GM20431 (cell line): ENCODE results near the gene TNNI3.
"Not testable (repeated sequence)": the region's sequence is repeated elsewhere in the genome, so short reads cannot be mapped to it uniquely, and the experiment has no call there.

Experiments used
- in situ Hi-C: fragments of 300-500 bp; cut with MseI, MboI; formaldehyde crosslinking; loops from one replicate; pipeline ENCODE4 v1.15.0; 2020; ENCODE audit warnings: low sequenced_read_pairs; ENCODE audit not compliant: unreplicated experiment

The TNNI3 gene

DNA sequence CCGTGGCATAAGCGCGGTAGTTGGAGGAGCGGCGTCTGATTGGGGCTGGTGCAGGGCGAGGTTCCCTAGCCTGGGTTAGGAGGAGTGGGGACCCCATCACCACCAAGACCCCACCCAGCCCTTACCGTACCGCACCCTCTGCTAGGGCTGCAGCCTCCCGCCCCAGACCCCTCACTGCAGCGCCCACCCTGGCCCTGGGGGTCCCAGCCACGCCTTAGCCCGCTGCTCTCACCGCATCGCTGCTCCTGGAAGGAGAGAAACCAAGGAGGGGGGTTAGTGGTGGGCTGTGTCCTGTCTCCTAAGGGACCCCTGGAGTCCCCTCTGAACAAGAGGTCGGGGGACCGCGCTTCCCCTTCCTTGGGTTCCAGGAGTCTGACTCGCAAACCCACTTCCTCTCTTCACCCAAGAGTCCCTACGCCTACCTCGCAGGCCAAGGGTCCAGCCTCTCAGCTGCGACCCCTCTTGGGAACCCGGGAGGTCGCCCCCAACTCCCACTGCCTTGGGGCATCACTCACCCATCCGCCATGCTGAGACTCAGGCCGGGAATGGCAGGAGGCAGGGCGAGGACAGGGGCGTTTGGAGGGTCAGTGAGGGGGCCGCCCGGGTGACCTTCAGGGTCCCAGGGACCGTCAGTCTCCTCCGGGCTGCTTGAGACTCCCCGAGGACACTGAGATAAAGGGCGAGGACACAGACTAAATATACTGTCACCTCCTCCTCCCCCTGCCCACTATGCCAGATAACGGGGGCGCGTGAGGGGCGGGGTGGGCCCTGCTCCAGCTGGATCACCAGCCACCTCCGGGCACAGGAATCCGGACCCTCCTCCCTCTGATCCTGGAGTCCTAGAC lies at the start of gene TNNI3:
Gene TNNI3, minus strand, starts transcription at position 669 of the 845 bp plus-strand sequence. Its CDS starts 143 bp downstream, at position 526.
- in situ Hi-C loops, result no loop called here

DNA sequence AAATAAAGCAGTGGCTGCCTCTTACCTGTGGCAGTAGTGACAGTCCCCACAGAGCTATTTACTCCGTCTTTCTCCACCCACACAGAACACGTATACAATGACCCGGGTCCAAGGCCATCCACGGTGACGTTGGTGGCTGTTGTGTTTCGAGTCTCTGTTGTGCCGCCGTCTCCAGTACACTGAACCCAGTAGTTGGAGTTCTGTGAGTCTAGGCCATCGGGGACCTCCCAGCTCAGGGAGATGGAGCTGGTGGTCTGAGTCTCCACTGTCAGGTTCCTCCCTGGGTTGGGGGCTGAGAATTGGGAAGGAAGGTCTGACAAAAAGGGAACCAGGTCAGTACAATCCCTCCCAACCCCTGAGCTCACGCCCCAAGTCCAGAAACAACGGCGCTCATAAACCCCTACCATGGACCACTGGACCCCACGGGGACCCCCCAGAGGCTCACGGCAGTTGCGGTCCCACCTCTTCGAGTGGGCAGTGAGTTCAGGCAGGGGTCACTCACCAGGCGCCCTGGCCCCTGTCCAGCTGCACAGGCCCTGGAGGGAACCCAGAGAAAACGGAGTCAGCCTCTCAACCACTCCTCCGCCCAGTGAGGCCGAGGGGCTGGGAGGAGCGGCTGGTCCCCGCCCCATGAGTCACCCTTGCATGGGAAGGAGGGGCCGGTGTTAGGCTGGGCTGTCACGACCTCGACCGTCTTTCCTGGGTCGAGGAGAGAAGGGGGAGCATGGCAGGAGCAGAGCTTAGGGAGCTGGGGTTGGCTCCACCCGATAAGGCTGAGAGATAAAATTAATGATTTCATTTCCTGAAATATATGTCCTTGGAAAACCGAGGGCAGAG lies 49.4 kb upstream of the TNNI3 start:
- in situ Hi-C loops, result no loop called here

DNA sequence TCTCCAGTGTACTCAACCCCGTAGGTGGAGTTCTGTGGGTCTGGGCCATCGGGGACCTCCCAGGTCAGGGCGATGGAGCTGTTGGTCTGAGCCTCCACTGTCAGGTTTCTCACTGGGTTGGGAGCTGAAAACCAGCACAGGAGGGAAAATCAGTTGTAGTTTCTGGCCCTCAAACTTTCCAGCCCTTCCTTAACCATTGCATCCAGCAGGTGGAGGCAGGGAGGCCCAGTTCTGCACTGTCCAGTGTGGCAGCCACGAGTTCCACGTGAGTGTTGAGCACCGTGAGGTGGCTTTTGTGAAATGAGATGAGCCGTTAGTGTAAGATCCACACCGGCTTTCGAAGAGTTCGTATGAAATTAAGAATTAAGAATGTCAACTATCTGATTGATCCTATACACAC lies 44.7 kb upstream of the TNNI3 start:
- in situ Hi-C loops, result not testable (repeated sequence)

DNA sequence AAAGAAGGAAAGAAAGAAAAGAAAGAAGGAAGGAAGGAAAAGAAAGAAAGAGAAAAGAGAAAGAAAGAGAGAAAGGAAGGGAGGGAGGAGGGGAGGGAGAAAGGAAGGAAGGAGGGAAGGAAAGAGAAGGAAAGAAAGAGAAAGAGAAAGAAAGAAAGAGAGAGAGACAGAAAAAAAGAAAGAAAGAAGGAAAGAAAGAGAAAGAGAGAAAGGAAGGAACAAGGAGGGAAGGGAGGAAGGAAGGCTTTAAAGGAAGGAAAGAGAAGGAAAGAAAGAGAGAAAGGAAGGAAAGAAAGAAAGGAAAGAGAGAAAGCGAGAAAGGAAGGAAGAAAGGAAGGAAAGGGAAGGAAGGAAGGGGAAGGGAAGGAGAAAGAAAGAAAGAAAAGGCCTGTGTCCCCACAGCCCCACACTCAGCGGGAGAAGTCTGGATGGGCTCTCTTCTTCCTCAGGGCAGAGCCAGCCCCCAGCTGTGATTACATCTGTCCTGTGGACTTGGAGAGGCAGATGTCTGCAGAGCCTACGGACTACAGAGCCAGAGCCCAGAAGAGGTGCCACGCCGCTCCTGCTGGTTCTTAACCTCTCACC lies 42.2 kb upstream of the TNNI3 start:
- in situ Hi-C loops, result no loop called here

DNA sequence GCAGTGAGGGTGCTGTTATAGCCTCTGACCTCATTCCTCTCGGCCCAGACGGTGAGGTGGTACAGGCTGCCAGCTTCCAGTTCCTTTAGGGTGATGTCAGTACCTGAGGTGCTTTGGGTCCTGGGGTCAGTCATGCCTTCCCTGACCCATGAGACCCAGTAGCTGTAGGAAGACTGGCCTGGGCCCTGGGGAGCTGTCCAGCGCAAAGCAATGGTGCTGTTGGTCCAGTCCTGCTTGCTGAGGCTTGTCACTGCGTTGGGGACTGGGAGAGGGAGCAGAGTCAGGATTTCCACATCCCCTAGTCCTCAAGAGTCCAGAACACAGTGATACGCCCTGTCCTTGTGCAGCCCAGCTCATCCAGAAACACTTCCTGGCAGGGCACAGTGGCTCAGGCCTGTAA lies 41.1 kb upstream of the TNNI3 start:
- in situ Hi-C loops, result no loop called here

DNA sequence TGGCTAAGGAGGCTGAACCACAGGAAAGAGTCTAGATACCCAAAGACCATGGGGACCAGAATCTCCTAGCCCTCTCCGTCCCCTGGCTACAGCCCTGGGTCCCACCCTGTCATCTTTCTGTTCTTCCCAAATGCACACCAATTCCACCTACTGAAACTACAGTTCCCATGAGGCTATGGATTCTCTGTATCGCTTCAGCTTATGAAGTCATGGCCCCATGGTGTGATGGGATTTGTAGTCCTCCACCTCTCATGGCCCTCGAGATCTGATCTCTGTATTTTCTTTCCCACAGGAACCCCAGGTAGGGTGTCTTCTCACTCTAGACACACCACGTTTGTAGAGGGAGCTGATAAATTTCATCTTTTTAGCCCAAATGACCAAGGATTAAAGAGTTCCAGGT lies 40.0 kb upstream of the TNNI3 start:
- in situ Hi-C loops, result no loop called here

GRCh38 chr19:55196803-55197202 lies 39.3 kb upstream of the TNNI3 start:
- in situ Hi-C loops, result no loop called here

GRCh38 chr19:55193481-55193880 lies 35.9 kb upstream of the TNNI3 start:
- in situ Hi-C loops, result no loop called here

GRCh38 chr19:55189403-55189835 lies 31.9 kb upstream of the TNNI3 start:
- in situ Hi-C loops, result no loop called here

DNA sequence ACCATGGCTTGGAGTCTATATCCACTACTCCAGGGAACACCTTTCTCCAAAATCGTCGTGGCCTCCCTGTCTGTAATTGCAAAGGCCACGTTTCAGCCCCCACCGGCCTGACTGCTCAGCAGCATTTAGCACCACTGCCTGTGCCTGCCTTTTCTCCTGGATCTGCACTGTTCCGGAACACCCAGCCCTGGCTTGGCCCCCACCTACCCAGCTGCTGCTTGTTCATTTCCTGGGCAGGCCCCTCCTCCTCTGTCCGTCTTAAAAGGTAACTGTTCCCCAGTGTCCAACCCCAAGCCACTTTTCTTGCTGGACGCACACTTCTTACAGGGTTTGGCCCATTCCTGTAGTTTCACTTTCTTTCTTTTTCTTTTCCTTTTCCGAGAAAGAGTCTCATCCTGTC lies 31.1 kb upstream of the TNNI3 start:
- in situ Hi-C loops, result no loop called here

DNA sequence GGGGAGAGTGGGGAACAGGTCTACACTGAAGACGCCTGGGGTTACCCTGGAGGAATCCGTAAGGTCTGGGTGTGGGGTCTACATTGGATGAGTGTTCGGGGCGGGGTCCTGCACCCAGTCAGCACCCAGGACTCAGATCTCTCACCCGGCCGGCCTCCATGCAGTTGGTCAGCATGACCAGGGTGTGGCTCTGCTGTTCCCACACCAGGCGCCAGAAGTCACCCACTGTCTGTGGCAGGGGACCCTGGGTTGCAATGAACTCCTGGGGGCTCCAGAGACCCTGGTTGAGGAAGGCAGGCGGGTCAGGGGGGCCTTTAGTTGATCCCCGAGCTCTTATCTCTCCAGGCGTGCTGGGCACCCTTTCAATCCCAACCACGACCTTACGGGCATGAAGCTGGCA lies 28.5 kb upstream of the TNNI3 start:
- in situ Hi-C loops, result no loop called here

DNA sequence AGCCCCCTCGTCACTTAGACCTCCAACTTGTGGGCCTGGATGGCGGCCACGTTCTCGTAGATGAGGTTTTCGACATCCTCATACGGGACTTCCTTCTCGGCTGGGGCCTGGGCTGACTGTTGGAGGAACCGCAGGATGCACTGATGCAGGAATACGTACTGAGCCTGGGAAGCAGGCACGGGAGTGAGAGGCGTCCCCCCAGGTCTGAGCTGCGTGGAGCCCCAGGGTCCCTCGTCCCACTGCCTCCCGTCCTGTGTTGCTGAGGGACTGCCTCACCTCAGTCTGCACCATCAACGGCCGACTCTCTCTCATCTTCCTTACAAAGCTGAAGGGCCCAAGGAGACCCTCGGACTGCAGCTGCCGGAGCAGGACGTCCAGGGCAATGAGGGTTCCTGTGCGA lies 24.2 kb upstream of the TNNI3 start:
- in situ Hi-C loops, result no loop called here

- in situ Hi-C loops, result no loop called here
Observed at GRCh38 chr19:55179606-55180484, 22.3 kb upstream of the TNNI3 start, which contains the start of gene SYT5. SYT5 (minus strand) TSS chr19:55180289; CDS start chr19:55179041, 1,248 bp downstream.

DNA sequence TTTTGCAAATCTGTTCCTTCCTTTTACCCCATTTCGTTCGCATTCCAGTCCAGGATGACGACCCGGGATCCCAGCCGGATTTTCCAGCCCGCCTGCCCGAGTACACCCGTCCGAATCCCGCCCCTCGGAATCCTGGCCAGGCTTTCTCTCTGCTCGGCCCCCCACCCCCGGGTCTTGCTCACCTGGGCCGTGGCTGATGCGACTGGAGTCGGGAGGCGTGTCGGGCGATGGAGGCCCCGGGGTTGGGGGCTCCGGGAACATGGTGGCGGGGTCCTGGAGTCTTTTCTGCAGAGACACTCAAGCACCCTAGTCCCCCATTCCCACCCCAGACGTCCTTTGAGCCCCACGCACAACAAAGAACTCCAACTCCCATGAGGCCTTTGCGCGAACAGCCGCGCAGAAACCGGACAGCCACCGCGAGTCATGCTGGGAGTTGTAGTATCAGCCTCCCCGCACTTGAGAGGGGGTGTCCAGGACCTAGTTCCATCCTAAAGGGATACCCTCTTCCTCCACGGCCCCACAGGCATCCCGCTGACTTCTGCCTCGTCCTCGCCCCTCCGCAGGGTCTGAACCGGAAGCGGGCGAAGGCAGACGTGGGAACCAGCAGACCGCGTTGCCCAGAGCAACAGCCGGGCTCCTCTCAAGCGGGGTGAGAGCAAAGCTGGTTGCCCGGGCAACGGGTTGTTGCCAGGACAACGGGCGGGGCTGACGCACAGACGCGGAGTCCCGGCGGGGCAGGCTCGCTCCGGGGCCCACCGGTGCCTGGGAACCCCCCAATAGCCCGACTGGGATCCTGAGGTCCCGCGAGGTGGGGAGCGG lies 21.5 kb upstream of the TNNI3 start:
- in situ Hi-C loops, result no loop called here

DNA sequence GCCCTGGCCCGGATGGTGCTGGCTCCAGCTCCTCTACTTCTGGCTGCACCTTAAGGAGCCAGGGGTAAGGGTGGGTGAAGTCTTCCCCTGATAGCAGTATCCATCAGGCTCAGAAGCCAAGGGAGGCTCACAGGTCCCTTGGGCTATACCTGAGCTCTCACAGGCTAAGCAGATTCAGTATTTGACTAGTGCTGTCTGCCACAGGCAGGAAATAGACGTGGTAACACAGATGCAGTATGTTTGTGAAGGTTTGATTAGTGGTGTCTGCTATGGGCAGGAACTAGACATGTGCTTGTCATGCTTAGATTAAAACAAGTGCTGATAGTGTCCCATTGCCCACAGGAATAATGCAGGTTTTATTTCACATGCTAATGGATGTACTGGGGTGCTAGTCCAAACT lies 18.5 kb upstream of the TNNI3 start:
- in situ Hi-C loops, result no loop called here

- in situ Hi-C loops, result no loop called here
Observed at GRCh38 chr19:55175117-55175867, 17.8 kb upstream of the TNNI3 start.

GRCh38 chr19:55174425-55175116 lies 17.0 kb upstream of the TNNI3 start:
- in situ Hi-C loops, result no loop called here
